ENCODE measurements around the gene KMT5C. TPM values are rescaled to one million over a fixed set of nuclear protein-coding genes. Genes with fewer than 3 reads are reported as not detected.

The KMT5C gene
- total RNA-seq, 4 donors from 2014 or later, result 5.3 to 22.9 (median 6.8) TPM

GRCh38 chr19:55303477-55303876 lies 36.2 kb upstream of the KMT5C start:
- ATAC-seq (ENCODE audit: low FRiP score) (no peak), DNase-seq (ENCODE audit: low spot score) (no peak)
- no peak for TF ChIP-seq CTCF (IDR thresholded peaks at IDR 0.05)

- TF ChIP-seq CTCF (IDR thresholded peaks at IDR 0.05), result no peak
- no peak for DNase-seq (ENCODE audit: low spot score)
- ATAC-seq (ENCODE audit: low FRiP score), result no peak
Measured at GRCh38 chr19:55304279-55304978, 35.2 kb upstream of the KMT5C start.

- ATAC-seq (ENCODE audit: low FRiP score) (no peak), DNase-seq (ENCODE audit: low spot score) (no peak)
- TF ChIP-seq CTCF (IDR thresholded peaks at IDR 0.05), result no peak
Measured at GRCh38 chr19:55304980-55305379, 34.7 kb upstream of the KMT5C start.

GRCh38 chr19:55305491-55305890 lies 34.2 kb upstream of the KMT5C start:
- DNase-seq (ENCODE audit: low spot score) (no peak), ATAC-seq (ENCODE audit: low FRiP score) (no peak)
- no peak for TF ChIP-seq CTCF (IDR thresholded peaks at IDR 0.05)

- no peak for TF ChIP-seq CTCF (IDR thresholded peaks at IDR 0.05)
- ATAC-seq (ENCODE audit: low FRiP score) (no peak), DNase-seq (ENCODE audit: low spot score) (no peak)
Measured at GRCh38 chr19:55305983-55306562, 33.6 kb upstream of the KMT5C start.

GRCh38 chr19:55306712-55307111 lies 33.0 kb upstream of the KMT5C start:
- TF ChIP-seq CTCF (IDR thresholded peaks at IDR 0.05), result no peak
- ATAC-seq (ENCODE audit: low FRiP score) (no peak), DNase-seq (ENCODE audit: low spot score) (no peak)

- TF ChIP-seq CTCF (IDR thresholded peaks at IDR 0.05), result no peak
- no peak for DNase-seq (ENCODE audit: low spot score)
- ATAC-seq (ENCODE audit: low FRiP score), result no peak
Measured at GRCh38 chr19:55308281-55308680, 31.4 kb upstream of the KMT5C start.

Measured in omental fat pad (tissue), 4 donors.